Psoas muscle (tissue), 8 donors: ENCODE data around the gene DOK1. TPM values are rescaled to one million over a fixed set of nuclear protein-coding genes. Genes with fewer than 3 reads are reported as not detected.
A peak's percentile ranks its signal among the peaks of the same experiment; 100 is the strongest.

ENCODE experiments used
- ATAC-seq, 4 donors: fragments of 200-7000 bp; cut with Tn5 transposase; one replicate each; pipeline ENCODE4 v1.9.1; 2020; ENCODE audit warnings: moderate library complexity in 3 of 4, mild to moderate bottlenecking in 2 of 4
- DNase-seq, 2 donors: peaks; one replicate each; pipeline ENCODE4 v3.0.0-alpha.2; 2020
- H3K27ac ChIP-seq: fragments of 200-600 bp; one replicate; pipeline ENCODE4 v1.8.0; 2022
- H3K27me3 ChIP-seq, 3 donors: fragments of 200-600 bp in 1 of 3; one replicate each; pipeline versions ENCODE4 v1.6.1 to v1.8.0; 2013 to 2022; ENCODE audit warnings: low read length in 2 of 3, mild to moderate bottlenecking in 2 of 3, moderate library complexity in 1 of 3; ENCODE audit not compliant: insufficient read depth in 3 of 3
- H3K36me3 ChIP-seq, 2 donors: fragments of 200-600 bp in 1 of 2; one replicate each; pipeline versions ENCODE4 v1.6.1 to v1.8.0; 2013 to 2022; ENCODE audit warnings: low read depth in 1 of 2, mild to moderate bottlenecking in 1 of 2, moderate library complexity in 1 of 2; ENCODE audit not compliant: insufficient read depth in 1 of 2
- H3K4me1 ChIP-seq: fragments of 200-600 bp; one replicate; pipeline ENCODE4 v1.8.0; 2022
- H3K4me3 ChIP-seq: fragments of 200-600 bp; one replicate; pipeline ENCODE4 v1.8.0; 2022; ENCODE audit warnings: mild to moderate bottlenecking
- H3K9me3 ChIP-seq: fragments of 200-600 bp; one replicate; pipeline ENCODE4 v1.8.0; 2022
- WGBS, 3 donors: extraction: QIAGEN DNeasy Blood & Tissue Kit; methylation state at CpG; one replicate each; pipeline versions ENCODE4 v1.1.6 to v1.1.7; 2013; 5-methylcytosine and 5-hydroxymethylcytosine counted together
- intact Hi-C, 2 donors: fragments of 100-400 bp; cut with DNase I; formaldehyde crosslinking; loops; one replicate each; pipeline versions ENCODE4 v1.11.0 to v1.14.2; 2022
- polyA plus RNA-seq, 3 donors: library from polyadenylated mRNA; stranded (reverse); fragments of 200-250 nt; gene quantifications; one replicate each; pipeline ENCODE4 v1.2.3, GENCODE V29; 2013
- total RNA-seq, 4 donors: library from RNA; stranded (reverse); fragmentation: NEBNext Ultra II Directional in 2 of 4; extraction: Animal tissue kit (Norgen Biotek cat#: 25700) in 2 of 4; gene quantifications; one replicate each; pipeline versions ENCODE4 v1.2.1 to v1.2.4, GENCODE V29; 2021 to 2023
- TF ChIP-seq, protein P1 (sequence below): fragments of 200-600 bp; IDR thresholded peaks from one replicate; pipeline ENCODE4 v1.8.0; 2022; ENCODE audit warnings: antibody characterized with exemption
- donor health status: healthy with polysubstance abuse.
- donor health status: DM: no; HTN: no; CAD: no; lungs with moderate emphysema.
- donor health status: Bipolar disorder and iron deficiency.
- donor health status: healthy.
- donor health status: DM: yes; HTN: yes; CAD: no.
- donor health status: DM: no; HTN: no; CAD: no.
- donor health status: DM: no; HTN: no; CAD: no.
- donor health status: DM: yes; HTN: yes; CAD: no.

DOK1 gene
- total and polyA plus RNA-seq, 7 donors: 1.0 to 3.8 (median 1.5) TPM

DNA sequence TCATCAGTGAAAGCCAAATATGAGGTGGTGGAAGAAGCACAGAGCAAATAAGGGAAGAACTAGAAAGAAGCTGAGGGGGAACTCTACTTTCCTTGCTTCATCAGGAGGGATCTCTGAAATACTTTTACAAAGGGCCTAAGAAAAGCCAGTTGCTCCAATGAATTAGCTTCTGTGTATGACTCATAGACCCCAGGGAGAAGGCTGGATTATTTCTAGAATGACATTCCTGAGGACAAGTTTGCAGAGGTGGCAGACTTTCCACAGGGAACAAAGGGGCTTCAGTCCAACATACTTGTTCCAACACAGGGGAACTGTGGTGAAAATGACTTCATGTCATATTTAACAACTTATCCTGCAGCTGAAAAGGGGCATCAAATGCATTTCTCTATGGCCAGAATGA is 29.0 kb downstream of the DOK1 start:
- intact Hi-C loops: no loop called here
- no peak overlapping the region for H3K27ac ChIP-seq
- ATAC-seq: no peak

DNA sequence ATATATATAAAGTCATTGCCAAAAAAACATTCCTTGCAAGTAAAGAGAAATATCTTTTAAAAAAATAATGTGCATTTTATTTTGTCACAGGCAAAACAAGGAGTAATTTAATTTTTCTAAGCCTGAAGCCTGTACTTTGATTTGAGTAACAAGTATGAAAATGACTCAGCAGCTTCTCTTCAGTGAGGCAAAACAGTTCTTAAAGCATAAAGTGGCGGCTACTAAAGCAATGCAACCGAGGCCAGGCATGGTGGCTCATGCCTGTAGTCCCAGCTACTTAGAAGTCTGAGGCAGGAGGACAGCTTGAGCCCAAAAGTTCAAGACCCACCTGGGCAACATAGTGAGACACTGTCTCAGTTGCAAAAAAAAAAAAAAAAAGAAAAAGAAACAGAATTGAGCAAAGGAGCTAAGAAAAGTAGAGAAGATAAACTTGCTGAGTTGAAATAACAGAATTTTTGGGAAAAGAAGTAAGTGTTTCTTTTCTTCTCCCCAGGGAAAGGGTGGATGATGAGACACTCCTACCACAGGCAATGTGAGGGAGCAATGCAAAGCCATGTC is 29.6 kb downstream of the DOK1 start:
- Histone ChIP-seq H3K4me1 (no peaks in the 10 kb centered on the region), H3K27me3 (peaks cover 0 to 2% (median 0%) of the 10 kb centered on the region in 3 donors), H3K9me3 (no peaks in the 10 kb centered on the region), H3K4me3 (no peak overlapping the region), H3K36me3 (no peaks in the 10 kb centered on the region), H3K27ac (no peak overlapping the region)
- 35 to 63% (median 39%) methylated on average over 2 of the region's 2 CpGs for whole genome bisulfite sequencing, 3 donors
- no peak for DNase-seq
- TF ChIP-seq, protein P1, sequence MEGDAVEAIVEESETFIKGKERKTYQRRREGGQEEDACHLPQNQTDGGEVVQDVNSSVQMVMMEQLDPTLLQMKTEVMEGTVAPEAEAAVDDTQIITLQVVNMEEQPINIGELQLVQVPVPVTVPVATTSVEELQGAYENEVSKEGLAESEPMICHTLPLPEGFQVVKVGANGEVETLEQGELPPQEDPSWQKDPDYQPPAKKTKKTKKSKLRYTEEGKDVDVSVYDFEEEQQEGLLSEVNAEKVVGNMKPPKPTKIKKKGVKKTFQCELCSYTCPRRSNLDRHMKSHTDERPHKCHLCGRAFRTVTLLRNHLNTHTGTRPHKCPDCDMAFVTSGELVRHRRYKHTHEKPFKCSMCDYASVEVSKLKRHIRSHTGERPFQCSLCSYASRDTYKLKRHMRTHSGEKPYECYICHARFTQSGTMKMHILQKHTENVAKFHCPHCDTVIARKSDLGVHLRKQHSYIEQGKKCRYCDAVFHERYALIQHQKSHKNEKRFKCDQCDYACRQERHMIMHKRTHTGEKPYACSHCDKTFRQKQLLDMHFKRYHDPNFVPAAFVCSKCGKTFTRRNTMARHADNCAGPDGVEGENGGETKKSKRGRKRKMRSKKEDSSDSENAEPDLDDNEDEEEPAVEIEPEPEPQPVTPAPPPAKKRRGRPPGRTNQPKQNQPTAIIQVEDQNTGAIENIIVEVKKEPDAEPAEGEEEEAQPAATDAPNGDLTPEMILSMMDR: no peak
- ATAC-seq: no peak
- intact Hi-C loops: no loop called here

More for the DNA sequence above, 29.0 kb downstream of the DOK1 start:
- no peaks in the 10 kb centered on the region for H3K4me1 ChIP-seq
- no peak overlapping the region for H3K4me3 ChIP-seq
- TF ChIP-seq, protein P1: no peak
- no peaks in the 10 kb centered on the region for H3K9me3 ChIP-seq
- H3K27me3 ChIP-seq: peaks cover 0 to 2% (median 0%) of the 10 kb centered on the region in 3 donors
- no peaks in the 10 kb centered on the region for H3K36me3 ChIP-seq
- DNase-seq: no peak

DNA sequence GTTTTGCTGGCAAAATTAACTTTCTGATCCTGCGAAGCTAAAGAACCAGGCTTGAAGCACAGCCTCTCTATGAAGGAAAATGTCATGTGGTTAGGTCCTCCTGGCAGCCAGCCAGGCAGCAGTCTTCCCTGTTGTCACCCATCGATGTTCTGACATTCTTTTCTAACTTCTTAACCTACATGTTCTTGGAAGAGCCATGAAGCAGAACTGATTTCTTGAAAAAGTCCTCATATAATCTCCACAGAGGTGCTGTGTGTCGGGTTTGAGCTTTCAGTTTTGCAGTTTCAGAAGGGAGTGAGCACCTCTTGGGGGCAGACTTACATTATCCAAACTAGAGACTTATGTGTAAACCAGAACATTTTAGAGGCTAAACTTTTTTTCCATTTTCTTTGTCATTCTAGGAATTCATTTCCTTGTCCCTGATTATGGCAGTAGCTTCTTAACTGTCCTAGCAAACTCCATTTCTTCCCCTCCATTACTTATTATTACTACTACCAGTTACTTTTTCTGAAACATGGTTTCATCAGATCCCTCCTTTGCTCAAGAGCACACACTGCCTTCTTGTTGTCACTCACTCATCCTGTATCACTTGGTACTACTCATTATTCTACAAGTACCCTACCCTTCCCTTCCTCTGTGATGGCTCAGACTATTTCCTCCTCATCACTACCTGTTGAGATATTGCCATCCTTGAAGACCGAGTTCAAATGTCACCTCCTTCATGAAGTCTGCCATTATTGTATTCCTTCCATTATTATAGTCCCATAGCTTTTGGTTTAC is 31.1 kb downstream of the DOK1 start:
- Histone ChIP-seq H3K4me1 (no peaks in the 10 kb centered on the region), H3K36me3 (no peaks in the 10 kb centered on the region), H3K9me3 (no peaks in the 10 kb centered on the region), H3K27me3 (peaks cover 0 to 2% (median 0%) of the 10 kb centered on the region in 3 donors), H3K4me3 (no peak overlapping the region), H3K27ac (no peak overlapping the region)
- 52 to 61% (median 57%) methylated on average over 4 of the region's 4 CpGs for WGBS, 3 donors
- intact Hi-C loops: loop anchor here in 1 of 2 donors (5.0 kb wide), 1 partner anchor 103 kb away; the partner anchor contains the start of genes CCDC142 and TTC31
- DNase-seq (no peak), ATAC-seq (no peak)
- TF ChIP-seq, protein P1: no peak

DNA sequence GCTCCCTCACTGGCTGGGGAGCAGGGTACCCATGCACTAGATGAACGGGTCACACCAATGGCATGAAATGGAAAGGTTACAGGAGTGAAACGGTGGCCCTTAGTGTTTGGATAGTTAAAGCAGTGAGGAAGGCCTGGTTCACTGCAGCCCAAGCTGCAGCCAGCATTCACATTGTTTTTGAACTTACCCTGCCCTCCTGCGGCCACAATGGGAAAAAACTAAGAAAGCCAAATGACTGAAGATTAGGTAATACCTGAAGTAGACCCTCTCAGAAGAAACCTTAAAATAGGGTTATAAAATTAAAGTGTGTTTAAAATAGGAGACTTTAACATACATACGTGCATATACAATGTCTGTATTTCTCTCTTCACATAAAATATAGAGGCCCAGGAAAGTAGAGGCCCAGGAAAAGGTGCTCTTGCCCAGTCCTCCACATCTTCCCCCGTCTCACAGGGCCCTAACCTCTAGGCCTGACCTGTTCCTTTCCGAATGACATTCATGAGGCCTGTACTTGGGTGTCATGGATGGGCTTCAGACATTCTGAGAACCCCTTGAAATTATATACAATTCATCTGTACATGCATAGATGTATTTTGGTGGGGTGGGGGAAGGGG is 33.3 kb downstream of the DOK1 start:
- intact Hi-C loops: loop anchor here (1.0 to 5.0 kb wide), 2 partner anchors 104 to 105 kb away; partner anchors contain the start of genes TTC31 (in 2 of the 2) and CCDC142 (in 1 of the 2)
- WGBS, 3 donors: 19 to 23% (median 22%) methylated on average over 6 of the region's 6 CpGs

More for the DNA sequence above, 33.3 kb downstream of the DOK1 start:
- Histone ChIP-seq H3K4me1 (no peaks in the 10 kb centered on the region), H3K4me3 (no peak overlapping the region), H3K27me3 (peaks cover 0 to 2% (median 1%) of the 10 kb centered on the region in 3 donors), H3K36me3 (no peaks in the 10 kb centered on the region), H3K27ac (no peak overlapping the region), H3K9me3 (no peaks in the 10 kb centered on the region)
- ATAC-seq (peak; percentile 56 to 86 (median 79)), DNase-seq (peak; percentile 53 to 68)
- TF ChIP-seq, protein P1: peak; percentile 67
